Colonic mucosa (tissue), 4 donors: ENCODE measurements around the gene PAFAH1B1. TPM values are rescaled to one million over a fixed set of nuclear protein-coding genes. Genes with fewer than 3 reads are reported as not detected.
"Not testable (repeated sequence)": the region's sequence is repeated elsewhere in the genome, so short reads cannot be mapped to it uniquely, and the experiment has no call there.

Source experiments
- DNase-seq: peaks from one replicate; pipeline ENCODE4 v3.0.0-alpha.2; 2020
- H3K27ac ChIP-seq: fragments of 200-600 bp; one replicate; pipeline ENCODE4 v1.8.0; 2021
- H3K27me3 ChIP-seq: fragments of 200-600 bp; one replicate; pipeline ENCODE4 v1.8.0; 2021
- H3K36me3 ChIP-seq: fragments of 200-600 bp; one replicate; pipeline ENCODE4 v1.8.0; 2021
- H3K4me1 ChIP-seq: fragments of 200-600 bp; one replicate; pipeline ENCODE4 v1.8.0; 2021; ENCODE audit warnings: mild to moderate bottlenecking
- H3K4me3 ChIP-seq: fragments of 200-600 bp; one replicate; pipeline ENCODE4 v1.8.0; 2021
- H3K9ac ChIP-seq, 2 donors: one replicate each; pipeline ENCODE4 v1.7.0; 2013; ENCODE audit warnings: control low read depth in 2 of 2, low read depth in 2 of 2, low read length in 2 of 2
- H3K9me3 ChIP-seq: fragments of 200-600 bp; one replicate; pipeline ENCODE4 v1.8.0; 2021
- CTCF ChIP-seq: fragments of 200-600 bp; IDR thresholded peaks from one replicate; pipeline ENCODE4 v1.8.0; 2022; ENCODE audit warnings: antibody characterized with exemption, mild to moderate bottlenecking
- intact Hi-C: fragments of 100-400 bp; cut with DNase I; formaldehyde crosslinking; loops from one replicate; pipeline ENCODE4 v1.14.1; 2022
- total RNA-seq, 2 donors: library from RNA; stranded (reverse); fragmentation: NEBNext Ultra II Directional in 1 of 2; extraction: Animal tissue kit (Norgen Biotek cat#: 25700) in 1 of 2; gene quantifications; one replicate each; pipeline ENCODE4 v1.2.1, GENCODE V29; 2021
- donor health status: healthy.
- donor health status: DM: no; HTN: no; CAD: no.
- donor health status: DM: no; HTN: no; CAD: no.

PAFAH1B1 gene
- total RNA-seq, 2 donors from 2014 or later: 102 to 155 TPM

GRCh38 chr17:2697611-2698162, 104.2 kb downstream of the PAFAH1B1 start:
- Histone ChIP-seq H3K36me3 (peaks cover 16% of the 10 kb centered on the region), H3K9me3 (no peaks in the 10 kb centered on the region), H3K27me3 (no peaks in the 10 kb centered on the region), H3K4me1 (no peaks in the 10 kb centered on the region), H3K9ac (no peak overlapping the region), H3K27ac (no peak overlapping the region), H3K4me3 (no peak overlapping the region)
- TF ChIP-seq CTCF: no peak
- intact Hi-C loops: no loop called here
- no peak for DNase-seq

- H3K4me3 ChIP-seq, intact Hi-C loops, H3K27me3 ChIP-seq, H3K27ac ChIP-seq, H3K9me3 ChIP-seq, H3K9ac ChIP-seq, DNase-seq, H3K4me1 ChIP-seq: not testable (repeated sequence)
- H3K36me3 ChIP-seq: peaks cover 18% of the 10 kb centered on the region
These were observed 105.9 kb downstream of the PAFAH1B1 start for GRCh38 chr17:2699216-2699805.

GRCh38 chr17:2700030-2700490, 106.6 kb downstream of the PAFAH1B1 start:
- Histone ChIP-seq H3K27me3 (no peaks in the 10 kb centered on the region), H3K4me3 (no peak overlapping the region), H3K9me3 (no peaks in the 10 kb centered on the region), H3K27ac (no peak overlapping the region), H3K4me1 (no peaks in the 10 kb centered on the region), H3K9ac (no peak overlapping the region), H3K36me3 (peaks cover 18% of the 10 kb centered on the region)
- intact Hi-C loops: no loop called here
- TF ChIP-seq CTCF: no peak
- no peak for DNase-seq

- Histone ChIP-seq H3K27ac (no peak overlapping the region), H3K36me3 (peaks cover 18% of the 10 kb centered on the region), H3K9ac (no peak overlapping the region), H3K9me3 (no peaks in the 10 kb centered on the region), H3K4me3 (no peak overlapping the region), H3K4me1 (no peaks in the 10 kb centered on the region), H3K27me3 (no peaks in the 10 kb centered on the region)
- no peak for TF ChIP-seq CTCF
- intact Hi-C loops: no loop called here
- no peak for DNase-seq
These were observed 107.2 kb downstream of the PAFAH1B1 start for GRCh38 chr17:2700491-2701141.

GRCh38 chr17:2701161-2701995, 107.9 kb downstream of the PAFAH1B1 start:
- intact Hi-C loops: no loop called here
- Histone ChIP-seq H3K27me3 (no peaks in the 10 kb centered on the region), H3K9ac (no peak overlapping the region), H3K27ac (no peak overlapping the region), H3K4me1 (no peaks in the 10 kb centered on the region), H3K4me3 (no peak overlapping the region), H3K36me3 (peaks cover 18% of the 10 kb centered on the region), H3K9me3 (no peaks in the 10 kb centered on the region)
- DNase-seq: no peak
- TF ChIP-seq CTCF: no peak
